Pons (tissue), 1 donor: ENCODE results near the gene PDCL2.
"Not testable (repeated sequence)": the region's sequence is repeated elsewhere in the genome, so short reads cannot be mapped to it uniquely, and the experiment has no call there.

Experiments used
- DNase-seq: peaks from one replicate; pipeline ENCODE4 v3.0.0-alpha.2; 2016; ENCODE audit warnings: low spot score

Gene PDCL2

GRCh38 chr4:55592014-55592413 is at the start of gene PDCL2:
Gene PDCL2 (minus strand): TSS chr4:55592245. CDS start chr4:55592109, 136 bp downstream.
- DNase-seq: no peak

- DNase-seq: no peak
These were observed 45.3 kb upstream of the PDCL2 start for GRCh38 chr4:55637272-55637820.

- no peak for DNase-seq
These were observed 44.6 kb upstream of the PDCL2 start for GRCh38 chr4:55636656-55636999.

GRCh38 chr4:55635741-55636655 is 44.0 kb upstream of the PDCL2 start, which contains the start of gene NMU:
Gene NMU (minus strand): TSS chr4:55636298. CDS start chr4:55636192, 106 bp downstream.
- no peak for DNase-seq

GRCh38 chr4:55635282-55635681 is 43.2 kb upstream of the PDCL2 start:
- DNase-seq: no peak

GRCh38 chr4:55634417-55635128 is 42.5 kb upstream of the PDCL2 start:
- no peak for DNase-seq

- no peak for DNase-seq
These were observed 41.9 kb upstream of the PDCL2 start for GRCh38 chr4:55633903-55634302.

GRCh38 chr4:55625835-55626234 is 33.8 kb upstream of the PDCL2 start:
- no peak for DNase-seq

GRCh38 chr4:55624063-55624462 is 32.0 kb upstream of the PDCL2 start:
- DNase-seq: not testable (repeated sequence)

GRCh38 chr4:55618546-55619143 is 26.6 kb upstream of the PDCL2 start:
- no peak for DNase-seq

GRCh38 chr4:55617587-55618197 is 25.6 kb upstream of the PDCL2 start:
- DNase-seq: no peak

GRCh38 chr4:55615008-55615407 is 23.0 kb upstream of the PDCL2 start:
- no peak for DNase-seq

- no peak for DNase-seq
These were observed 21.6 kb upstream of the PDCL2 start for GRCh38 chr4:55613621-55614020.

GRCh38 chr4:55612341-55612740 is 20.3 kb upstream of the PDCL2 start:
- no peak for DNase-seq

- DNase-seq: no peak
These were observed 19.5 kb upstream of the PDCL2 start for GRCh38 chr4:55611358-55612059.

- no peak for DNase-seq
These were observed 18.3 kb upstream of the PDCL2 start for GRCh38 chr4:55610381-55610780.

- DNase-seq: no peak
These were observed 17.4 kb upstream of the PDCL2 start for GRCh38 chr4:55609393-55609866.

GRCh38 chr4:55608591-55608990 is 16.5 kb upstream of the PDCL2 start:
- DNase-seq: no peak

GRCh38 chr4:55604996-55605395 is 13.0 kb upstream of the PDCL2 start:
- no peak for DNase-seq

- no peak for DNase-seq
These were observed 8.6 kb upstream of the PDCL2 start for GRCh38 chr4:55600640-55601039.

GRCh38 chr4:55598641-55599040 is 6.6 kb upstream of the PDCL2 start:
- no peak for DNase-seq
